Brain microvascular endothelial cell (primary cell): ENCODE measurements around the gene RAB25.

Source experiments
- DNase-seq: peaks from one replicate; pipeline ENCODE4 v3.0.0-alpha.2; 2020
- H3K27ac ChIP-seq: fragments of 250-450 bp; sonication (Bioruptor Pico); 2 replicates; pipeline ENCODE4 v1.5.1; 2020; ENCODE audit warnings: mild to moderate bottlenecking, moderate library complexity
- H3K27me3 ChIP-seq: fragments of 250-450 bp; sonication (Bioruptor Pico); replicated peaks from 2 replicates; pipeline ENCODE4 v1.5.1; 2020; ENCODE audit warnings: mild to moderate bottlenecking
- H3K36me3 ChIP-seq: fragments of 250-450 bp; sonication (Bioruptor Pico); replicated peaks from 2 replicates; pipeline ENCODE4 v1.5.1; 2020; ENCODE audit warnings: mild to moderate bottlenecking
- H3K4me3 ChIP-seq: 2 replicates; pipeline ENCODE4 v1.5.1; 2011; ENCODE audit warnings: low read depth, mild to moderate bottlenecking, control low read depth, low read length, moderate library complexity
- in situ Hi-C: cut with HindIII; loops from 2 replicates; pipeline ENCODE4 v1.10.0; 2017; ENCODE audit warnings: low sequenced_read_pairs, low pct_ligation_motif_present
- TF ChIP-seq, protein P1 (sequence below): IDR thresholded peaks from 2 replicates; pipeline ENCODE4 v1.5.1; 2011; ENCODE audit warnings: low read depth, mild to moderate bottlenecking, moderate library complexity, low read length, control low read depth, inconsistent platforms; ENCODE audit errors: missing control alignments

RAB25 gene

DNA sequence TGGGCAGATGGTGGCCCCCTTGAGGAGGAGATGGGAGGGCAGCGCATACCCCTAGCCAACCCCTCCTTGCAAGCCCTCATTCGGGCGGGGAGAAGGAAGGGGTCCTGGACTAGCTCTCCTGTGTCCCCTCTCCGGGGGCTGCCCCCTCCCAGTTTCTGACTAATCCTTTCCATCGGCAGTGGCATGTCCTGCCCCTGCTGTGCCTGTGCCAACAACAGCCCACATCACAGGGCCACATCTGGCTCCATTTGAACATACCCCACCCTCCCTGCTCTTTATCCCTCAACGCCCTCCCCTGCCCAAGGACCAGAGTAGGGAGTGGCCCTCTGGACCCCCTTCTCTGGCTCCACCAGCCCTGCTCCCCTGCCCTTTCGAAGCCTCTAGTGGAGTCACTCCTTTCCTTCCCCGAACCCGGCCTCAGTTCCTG is 42.6 kb downstream of the RAB25 start:
- Histone ChIP-seq H3K27me3 (no peaks in the 10 kb centered on the region), H3K36me3 (no peaks in the 10 kb centered on the region), H3K27ac (peak overlapping the region; percentile 67), H3K4me3 (no peak overlapping the region)
- in situ Hi-C loops: no loop called here
- TF ChIP-seq, protein P1, sequence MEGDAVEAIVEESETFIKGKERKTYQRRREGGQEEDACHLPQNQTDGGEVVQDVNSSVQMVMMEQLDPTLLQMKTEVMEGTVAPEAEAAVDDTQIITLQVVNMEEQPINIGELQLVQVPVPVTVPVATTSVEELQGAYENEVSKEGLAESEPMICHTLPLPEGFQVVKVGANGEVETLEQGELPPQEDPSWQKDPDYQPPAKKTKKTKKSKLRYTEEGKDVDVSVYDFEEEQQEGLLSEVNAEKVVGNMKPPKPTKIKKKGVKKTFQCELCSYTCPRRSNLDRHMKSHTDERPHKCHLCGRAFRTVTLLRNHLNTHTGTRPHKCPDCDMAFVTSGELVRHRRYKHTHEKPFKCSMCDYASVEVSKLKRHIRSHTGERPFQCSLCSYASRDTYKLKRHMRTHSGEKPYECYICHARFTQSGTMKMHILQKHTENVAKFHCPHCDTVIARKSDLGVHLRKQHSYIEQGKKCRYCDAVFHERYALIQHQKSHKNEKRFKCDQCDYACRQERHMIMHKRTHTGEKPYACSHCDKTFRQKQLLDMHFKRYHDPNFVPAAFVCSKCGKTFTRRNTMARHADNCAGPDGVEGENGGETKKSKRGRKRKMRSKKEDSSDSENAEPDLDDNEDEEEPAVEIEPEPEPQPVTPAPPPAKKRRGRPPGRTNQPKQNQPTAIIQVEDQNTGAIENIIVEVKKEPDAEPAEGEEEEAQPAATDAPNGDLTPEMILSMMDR: no peak
- DNase-seq: no peak

DNA sequence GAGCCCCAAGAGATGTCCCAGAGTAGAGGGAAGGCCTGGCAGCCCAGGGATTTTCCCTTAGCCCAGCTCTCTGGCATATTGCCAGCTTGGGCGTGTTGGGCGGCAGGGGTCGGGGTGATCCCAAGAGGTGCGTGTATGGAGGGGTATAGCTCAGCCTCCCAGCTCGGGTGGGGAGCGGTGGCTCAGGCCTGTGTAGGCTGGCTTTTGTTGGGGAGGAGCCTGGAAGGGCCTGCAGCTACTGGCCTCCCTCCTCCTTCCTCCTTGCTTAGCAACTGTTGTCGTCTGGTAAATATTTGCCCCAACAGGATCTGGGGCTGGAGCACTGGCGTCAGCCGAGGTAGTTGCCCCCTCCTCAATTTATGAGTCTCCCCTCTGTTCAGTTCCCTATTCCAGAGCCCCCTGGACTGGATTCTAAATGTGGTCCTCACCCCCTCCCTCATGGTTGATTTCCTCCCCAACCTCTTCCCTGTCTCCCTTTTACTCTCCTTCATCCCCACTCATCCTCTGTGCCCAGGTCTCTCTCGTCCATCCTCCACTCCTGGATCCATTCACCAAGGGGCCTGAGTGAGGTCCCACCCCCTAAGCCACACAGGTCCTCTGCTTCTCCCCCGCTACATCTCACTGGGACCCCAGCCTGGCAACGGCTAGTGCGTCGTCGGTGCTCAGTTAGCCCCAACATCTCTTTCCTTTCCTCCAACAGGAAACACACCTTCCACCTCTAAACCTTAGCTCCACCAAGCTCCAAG is 43.3 kb downstream of the RAB25 start:
- TF ChIP-seq, protein P1: no peak
- H3K27ac ChIP-seq: peak overlapping the region; percentile 67
- in situ Hi-C loops: no loop called here
- peak; percentile 86 for DNase-seq
- no peaks in the 10 kb centered on the region for H3K27me3 ChIP-seq
- H3K4me3 ChIP-seq: no peak overlapping the region
- no peaks in the 10 kb centered on the region for H3K36me3 ChIP-seq

DNA sequence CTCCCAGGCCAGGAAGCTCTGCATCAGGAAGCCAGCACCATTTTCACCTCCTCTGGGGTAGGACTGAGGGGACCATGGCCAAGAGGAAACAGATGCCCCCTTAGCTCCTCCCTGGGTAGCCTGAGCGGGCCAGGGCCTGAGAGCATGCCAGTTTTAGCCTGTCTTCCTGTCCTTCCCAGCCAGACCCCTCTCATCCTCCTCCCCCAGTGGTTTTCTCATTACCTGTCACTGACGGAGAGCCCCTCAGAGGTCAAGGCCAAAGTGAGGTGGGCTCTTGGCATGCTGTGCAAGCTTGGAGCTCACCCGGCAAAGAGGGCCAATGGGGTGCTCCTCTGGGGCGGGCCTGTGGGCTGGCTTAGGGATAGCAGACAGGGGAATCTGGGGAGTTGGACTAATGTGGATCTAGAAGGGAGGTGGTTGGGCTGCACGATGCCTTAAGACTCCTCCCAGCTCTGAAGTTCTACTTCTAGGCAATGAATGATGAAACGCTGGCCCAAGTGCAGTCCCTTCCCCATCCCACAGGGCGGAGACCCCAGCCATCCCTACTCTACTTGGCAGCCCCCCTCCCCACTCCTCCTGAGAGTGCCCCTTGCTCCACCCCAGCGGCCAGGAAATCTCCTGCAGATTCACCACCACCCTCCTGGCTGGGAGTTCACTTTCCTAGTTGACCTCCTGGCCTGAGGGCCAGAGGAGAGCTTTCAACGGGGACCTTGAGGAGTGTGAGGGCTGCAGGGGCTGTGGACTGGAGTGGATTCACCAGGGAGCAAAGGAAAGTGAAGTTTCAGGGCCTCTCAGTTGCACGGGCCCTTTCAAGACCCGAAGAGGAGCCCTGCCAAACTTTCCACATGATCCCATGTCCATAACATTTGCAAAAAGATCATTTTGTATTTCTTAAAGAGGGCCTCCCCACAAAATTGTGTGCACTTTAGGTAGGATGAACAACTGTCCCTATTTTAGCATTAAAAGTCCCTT is 44.2 kb downstream of the RAB25 start:
- Histone ChIP-seq H3K4me3 (no peak overlapping the region), H3K27ac (peak overlapping the region; percentile 67), H3K27me3 (no peaks in the 10 kb centered on the region), H3K36me3 (no peaks in the 10 kb centered on the region)
- DNase-seq: no peak
- TF ChIP-seq, protein P1: no peak
- in situ Hi-C loops: no loop called here

DNA sequence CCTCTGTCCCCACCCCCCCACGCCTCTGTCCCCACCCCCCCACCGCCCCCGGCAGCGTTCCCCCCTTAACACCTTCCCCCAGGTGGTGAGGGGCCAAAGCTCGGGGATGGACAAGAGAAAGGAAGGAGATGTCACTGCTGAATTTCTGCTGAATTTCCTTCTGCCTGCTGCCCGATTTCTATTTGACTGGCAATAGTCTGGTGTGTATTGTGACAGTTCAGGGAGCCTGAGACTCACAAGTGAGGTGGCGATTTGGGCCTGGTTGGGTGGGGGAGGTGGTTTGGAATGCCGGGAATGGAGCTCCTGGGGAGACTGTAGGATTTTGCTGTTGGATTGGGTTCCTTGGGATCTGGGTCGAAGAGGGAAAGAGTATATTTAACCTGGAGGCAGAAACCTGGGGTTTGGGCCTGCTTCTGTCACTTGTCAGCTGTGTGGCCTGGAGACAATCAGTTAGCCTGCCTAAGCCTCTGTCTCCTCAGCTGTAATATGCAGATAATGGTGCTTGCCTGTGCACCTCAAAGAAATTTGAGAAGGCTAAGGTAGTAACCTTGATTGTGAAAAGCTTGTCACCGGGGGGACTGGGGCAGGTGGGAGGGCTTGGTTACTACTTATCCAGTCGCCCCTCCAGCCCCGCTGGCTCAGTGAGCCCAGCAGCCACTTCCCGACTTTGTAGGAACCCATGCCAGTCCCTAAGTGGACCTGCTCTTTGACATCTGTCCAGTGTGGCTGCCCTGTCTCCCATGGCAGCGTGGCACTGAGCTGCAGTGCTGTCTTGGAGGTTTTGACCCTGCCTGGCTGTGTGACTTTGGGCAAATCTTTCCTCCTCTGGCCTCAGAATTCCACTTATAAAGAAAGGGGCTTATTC is 45.9 kb downstream of the RAB25 start:
- H3K4me3 ChIP-seq: peak overlapping the region; percentile 30
- in situ Hi-C loops: no loop called here
- TF ChIP-seq, protein P1: no peak
- no peaks in the 10 kb centered on the region for H3K27me3 ChIP-seq
- no peaks in the 10 kb centered on the region for H3K36me3 ChIP-seq
- DNase-seq: no peak
- peak overlapping the region; percentile 78 for H3K27ac ChIP-seq

DNA sequence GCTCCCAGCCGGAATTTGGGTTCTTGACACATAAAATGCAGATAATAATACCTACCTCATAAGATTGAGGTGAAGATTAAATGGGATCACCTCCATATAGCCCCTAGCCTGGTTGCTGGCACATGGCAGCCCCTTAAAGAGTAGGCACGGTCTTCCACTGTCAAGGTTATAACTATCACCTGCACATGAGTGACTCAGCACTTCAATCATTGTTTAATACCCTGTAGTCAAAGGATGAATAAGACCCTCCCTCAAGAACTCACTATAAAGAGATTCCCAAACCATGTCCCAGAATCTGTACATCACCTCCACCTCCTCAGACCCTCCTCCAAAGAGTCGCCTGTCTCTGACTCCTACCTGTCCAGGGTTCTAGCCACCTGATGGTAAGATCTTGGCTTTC is 47.1 kb downstream of the RAB25 start:
- Histone ChIP-seq H3K27ac (no peak overlapping the region), H3K27me3 (no peaks in the 10 kb centered on the region), H3K4me3 (no peak overlapping the region), H3K36me3 (no peaks in the 10 kb centered on the region)
- no peak for DNase-seq
- in situ Hi-C loops: no loop called here
- TF ChIP-seq, protein P1: no peak
